Vagina (tissue), 2 donors: ENCODE data around the gene CREB5.

Source experiments
- CTCF ChIP-seq, 3 experiments: fragments of 450-650 bp in 2 of 3; fragments of 200-600 bp in 1 of 3; sonication (generic) in 1 of 3; IDR thresholded peaks; one replicate each; pipeline ENCODE4 v1.5.1; 2017 to 2019; ENCODE audit warnings: antibody characterized with exemption in 3 of 3, mild to moderate bottlenecking in 2 of 3, moderate library complexity in 2 of 3
- POLR2A ChIP-seq, 2 donors: fragments of 450-650 bp; IDR thresholded peaks; one replicate each; pipeline ENCODE4 v1.6.1; 2017; ENCODE audit warnings: antibody characterized with exemption in 2 of 2, mild to moderate bottlenecking in 2 of 2, moderate library complexity in 2 of 2
- POLR2AphosphoS5 ChIP-seq, 2 donors: sonication (generic); formaldehyde crosslinking; IDR thresholded peaks; one replicate each; pipeline ENCODE4 v1.9.0; 2017; ENCODE audit warnings: antibody characterized with exemption in 2 of 2, mild to moderate bottlenecking in 2 of 2, low read depth in 1 of 2; ENCODE audit not compliant: insufficient read depth in 1 of 2

- TF ChIP-seq CTCF (IDR thresholded peaks at IDR 0.05): no peak
- TF ChIP-seq POLR2A (IDR thresholded peaks at IDR 0.05): no peak
- no peak for TF ChIP-seq POLR2AphosphoS5 (IDR thresholded peaks at IDR 0.05; ENCODE audit: insufficient read depth in 1 of 2, low read depth in 1 of 2)
Observed at GRCh38 chr7:28560767-28561166, 148.4 kb downstream of the CREB5 start.
